ENCODE measurements around the gene POU1F1.

Gene POU1F1

DNA sequence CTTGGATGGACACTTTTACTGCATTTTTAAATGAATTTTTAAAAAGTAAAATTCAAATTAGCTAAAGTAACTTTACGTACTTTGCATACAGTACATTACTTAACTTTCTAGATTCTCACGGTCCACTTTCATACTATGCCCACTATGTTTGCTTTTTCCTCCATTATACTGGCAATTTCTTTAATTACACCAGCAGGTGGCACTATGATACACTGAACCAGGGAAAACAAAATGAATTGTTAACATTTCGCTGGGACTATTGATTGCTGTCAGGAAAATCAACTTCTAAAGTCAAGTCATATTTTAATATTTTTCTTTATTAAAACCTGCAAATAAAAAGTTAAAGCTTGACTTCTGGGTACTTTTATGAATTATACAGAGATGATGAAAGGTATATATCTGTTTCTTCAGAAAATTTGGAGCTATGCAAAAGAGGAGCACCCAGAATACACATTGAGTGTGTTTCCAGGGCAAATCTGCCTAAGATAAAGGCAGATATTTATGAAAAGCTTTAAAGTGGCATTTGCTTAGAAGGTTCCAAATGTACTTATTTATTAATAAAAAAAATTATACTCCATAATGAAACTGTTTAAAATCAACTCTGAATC lies 21.8 kb upstream of the POU1F1 start:
- no peak overlapping the region for H3K4me2 ChIP-seq (ENCODE audit: low read length)
- H3K36me3 ChIP-seq (ENCODE audit: control insufficient read depth, low read length), result no peaks in the 10 kb centered on the region

DNA sequence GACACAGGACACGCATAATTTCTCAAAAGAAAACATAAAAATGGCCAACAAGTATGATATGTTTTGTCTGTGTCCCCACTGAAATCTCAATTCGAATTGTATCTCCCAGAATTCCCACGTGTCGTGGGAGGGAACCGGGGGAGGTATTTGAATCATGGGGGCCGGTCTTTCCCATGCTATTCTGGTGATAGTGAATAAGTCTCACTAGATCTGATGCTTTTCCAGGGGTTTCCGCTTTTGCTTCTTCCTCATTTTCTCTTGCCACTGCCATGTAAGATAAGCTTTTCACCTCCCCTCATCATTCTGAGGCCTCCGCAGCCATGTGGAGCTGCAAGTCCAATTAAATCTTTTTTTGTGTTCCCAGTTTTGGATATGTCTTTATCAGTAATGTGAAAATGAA lies 12.1 kb upstream of the POU1F1 start:
- H3K9me3 ChIP-seq (ENCODE audit: control insufficient read depth, insufficient read depth, low read length), result no peaks in the 10 kb centered on the region
- H3K4me2 ChIP-seq (ENCODE audit: low read length), result no peak overlapping the region
- H3K4me3 ChIP-seq (ENCODE audit: low read length), result no peak overlapping the region
- H4K20me1 ChIP-seq (ENCODE audit: control insufficient read depth, insufficient read depth, low read depth, low read length), result no peaks in the 10 kb centered on the region
- TF ChIP-seq, protein P1, sequence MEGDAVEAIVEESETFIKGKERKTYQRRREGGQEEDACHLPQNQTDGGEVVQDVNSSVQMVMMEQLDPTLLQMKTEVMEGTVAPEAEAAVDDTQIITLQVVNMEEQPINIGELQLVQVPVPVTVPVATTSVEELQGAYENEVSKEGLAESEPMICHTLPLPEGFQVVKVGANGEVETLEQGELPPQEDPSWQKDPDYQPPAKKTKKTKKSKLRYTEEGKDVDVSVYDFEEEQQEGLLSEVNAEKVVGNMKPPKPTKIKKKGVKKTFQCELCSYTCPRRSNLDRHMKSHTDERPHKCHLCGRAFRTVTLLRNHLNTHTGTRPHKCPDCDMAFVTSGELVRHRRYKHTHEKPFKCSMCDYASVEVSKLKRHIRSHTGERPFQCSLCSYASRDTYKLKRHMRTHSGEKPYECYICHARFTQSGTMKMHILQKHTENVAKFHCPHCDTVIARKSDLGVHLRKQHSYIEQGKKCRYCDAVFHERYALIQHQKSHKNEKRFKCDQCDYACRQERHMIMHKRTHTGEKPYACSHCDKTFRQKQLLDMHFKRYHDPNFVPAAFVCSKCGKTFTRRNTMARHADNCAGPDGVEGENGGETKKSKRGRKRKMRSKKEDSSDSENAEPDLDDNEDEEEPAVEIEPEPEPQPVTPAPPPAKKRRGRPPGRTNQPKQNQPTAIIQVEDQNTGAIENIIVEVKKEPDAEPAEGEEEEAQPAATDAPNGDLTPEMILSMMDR (IDR thresholded peaks at IDR 0.05; ENCODE audit: low read depth, low read length, poor library complexity, severe bottlenecking), result no peak
- TF ChIP-seq EZH2phosphoT487 (IDR thresholded peaks at IDR 0.05; ENCODE audit: borderline replicate concordance, low read length), result no peak
- H3K36me3 ChIP-seq (ENCODE audit: control insufficient read depth, low read length), result no peaks in the 10 kb centered on the region
- H3K27me3 ChIP-seq (ENCODE audit: control insufficient read depth, low read length), result no peaks in the 10 kb centered on the region
- no peaks in the 10 kb centered on the region for H3K4me1 ChIP-seq (ENCODE audit: control insufficient read depth, low read length)
- H3F3A ChIP-seq (ENCODE audit: control insufficient read depth, insufficient read depth), result no peaks in the 10 kb centered on the region
- H3K27ac ChIP-seq (ENCODE audit: low read depth, low read length), result no peak overlapping the region
- no peaks in the 10 kb centered on the region; the same call in 1 of the 2 replicates for H3K9me2 ChIP-seq (replicated peaks; ENCODE audit: control insufficient read depth, low read length)
- no peaks in the 10 kb centered on the region for H3K79me2 ChIP-seq (ENCODE audit: control insufficient read depth, low read length)

More for the DNA sequence above, 21.8 kb upstream of the POU1F1 start:
- no peaks in the 10 kb centered on the region for H3K4me1 ChIP-seq (ENCODE audit: control insufficient read depth, low read length)
- no peaks in the 10 kb centered on the region for H3K79me2 ChIP-seq (ENCODE audit: control insufficient read depth, low read length)
- no peaks in the 10 kb centered on the region for H3K9me2 ChIP-seq (replicated peaks; ENCODE audit: control insufficient read depth, low read length)
- H3K27me3 ChIP-seq (ENCODE audit: control insufficient read depth, low read length), result 0 out of 2 replicates have a peak, but pooled peaks cover 2% of the 10 kb centered on the region
- H3K4me3 ChIP-seq (ENCODE audit: low read length), result no peak overlapping the region
- H3K27ac ChIP-seq (ENCODE audit: low read depth, low read length), result no peak overlapping the region
- TF ChIP-seq, protein P1 (IDR thresholded peaks at IDR 0.05; ENCODE audit: low read depth, low read length, poor library complexity, severe bottlenecking), result peak; percentile 59
- TF ChIP-seq EZH2phosphoT487 (IDR thresholded peaks at IDR 0.05; ENCODE audit: borderline replicate concordance, low read length), result no peak
- no peaks in the 10 kb centered on the region for H4K20me1 ChIP-seq (ENCODE audit: control insufficient read depth, insufficient read depth, low read depth, low read length)
- H3K9me3 ChIP-seq (ENCODE audit: control insufficient read depth, insufficient read depth, low read length), result no peaks in the 10 kb centered on the region
- H3F3A ChIP-seq (ENCODE audit: control insufficient read depth, insufficient read depth), result no peaks in the 10 kb centered on the region

DNA sequence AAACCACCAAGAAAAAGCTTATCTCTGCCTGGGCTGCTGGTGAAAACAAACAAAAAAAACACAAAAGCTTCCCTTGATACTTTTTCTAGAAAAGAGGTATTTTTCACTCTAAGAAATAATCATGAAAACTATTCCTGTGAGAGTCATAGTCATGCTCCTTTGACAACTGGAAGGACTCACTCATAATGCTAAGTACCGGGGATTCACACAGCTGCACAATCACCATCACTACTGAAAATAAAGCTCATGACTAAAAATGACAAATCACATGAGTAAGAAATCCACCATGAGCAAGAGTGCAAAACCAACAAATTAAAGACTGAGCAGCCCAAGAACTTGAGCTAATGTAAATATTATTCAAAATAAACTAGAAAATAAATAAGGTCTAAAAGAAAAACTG lies 10.6 kb upstream of the POU1F1 start:
- Histone ChIP-seq H3K27ac (ENCODE audit: low read depth, low read length) (no peak overlapping the region), H3F3A (ENCODE audit: control insufficient read depth, insufficient read depth) (no peaks in the 10 kb centered on the region), H3K27me3 (ENCODE audit: control insufficient read depth, low read length) (no peaks in the 10 kb centered on the region), H3K79me2 (ENCODE audit: control insufficient read depth, low read length) (no peaks in the 10 kb centered on the region), H3K9me3 (ENCODE audit: control insufficient read depth, insufficient read depth, low read length) (no peaks in the 10 kb centered on the region), H3K9me2 (replicated peaks; ENCODE audit: control insufficient read depth, low read length) (no peaks in the 10 kb centered on the region), H3K4me2 (ENCODE audit: low read length) (no peak overlapping the region), H4K20me1 (ENCODE audit: control insufficient read depth, insufficient read depth, low read depth, low read length) (no peaks in the 10 kb centered on the region), H3K4me1 (ENCODE audit: control insufficient read depth, low read length) (no peaks in the 10 kb centered on the region), H3K36me3 (ENCODE audit: control insufficient read depth, low read length) (no peaks in the 10 kb centered on the region), H3K4me3 (ENCODE audit: low read length) (no peak overlapping the region)
- TF ChIP-seq, protein P1 (IDR thresholded peaks at IDR 0.05; ENCODE audit: low read depth, low read length, poor library complexity, severe bottlenecking), result no peak
- no peak for TF ChIP-seq EZH2phosphoT487 (IDR thresholded peaks at IDR 0.05; ENCODE audit: borderline replicate concordance, low read length)
